Measurements from ENCODE around the gene CHAF1A.

The CHAF1A gene

DNA sequence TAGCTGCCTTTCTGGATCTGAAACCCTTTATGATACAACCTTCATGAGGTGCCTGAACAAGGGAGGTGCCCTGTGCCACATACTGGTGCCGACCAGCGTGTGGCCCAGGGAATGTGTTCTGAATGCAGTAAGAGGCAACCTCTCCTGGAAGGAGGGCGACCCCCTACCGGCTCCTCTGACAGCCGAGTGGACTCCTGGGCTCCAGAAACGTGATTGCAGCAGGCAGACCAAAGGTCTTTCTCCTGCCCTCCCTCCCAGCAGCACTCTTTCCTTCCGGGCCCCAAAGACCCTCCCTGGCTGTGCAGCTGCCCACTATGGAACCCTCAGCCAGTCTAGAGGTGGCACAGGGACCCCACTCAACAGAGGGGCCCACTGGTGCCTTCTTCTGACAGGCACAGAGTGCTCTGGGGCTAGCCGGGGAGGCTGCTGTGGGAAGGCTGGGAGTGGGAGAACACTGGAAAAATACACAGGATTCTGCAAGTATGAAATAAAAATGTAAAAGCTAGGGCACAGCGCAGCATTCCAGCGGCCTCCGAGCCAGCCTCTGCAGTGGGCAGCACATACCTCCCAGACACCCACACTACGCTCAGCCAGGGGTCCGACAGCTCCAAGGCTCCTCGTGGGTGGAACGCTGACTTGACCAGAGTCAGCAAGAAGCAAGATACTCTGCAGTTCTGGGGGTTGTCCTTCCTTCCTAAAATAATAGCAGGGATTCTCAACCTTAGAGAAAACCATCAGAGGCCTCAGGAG, 17.0 kb upstream of the CHAF1A start:
- DNase-seq = no peak

DNA sequence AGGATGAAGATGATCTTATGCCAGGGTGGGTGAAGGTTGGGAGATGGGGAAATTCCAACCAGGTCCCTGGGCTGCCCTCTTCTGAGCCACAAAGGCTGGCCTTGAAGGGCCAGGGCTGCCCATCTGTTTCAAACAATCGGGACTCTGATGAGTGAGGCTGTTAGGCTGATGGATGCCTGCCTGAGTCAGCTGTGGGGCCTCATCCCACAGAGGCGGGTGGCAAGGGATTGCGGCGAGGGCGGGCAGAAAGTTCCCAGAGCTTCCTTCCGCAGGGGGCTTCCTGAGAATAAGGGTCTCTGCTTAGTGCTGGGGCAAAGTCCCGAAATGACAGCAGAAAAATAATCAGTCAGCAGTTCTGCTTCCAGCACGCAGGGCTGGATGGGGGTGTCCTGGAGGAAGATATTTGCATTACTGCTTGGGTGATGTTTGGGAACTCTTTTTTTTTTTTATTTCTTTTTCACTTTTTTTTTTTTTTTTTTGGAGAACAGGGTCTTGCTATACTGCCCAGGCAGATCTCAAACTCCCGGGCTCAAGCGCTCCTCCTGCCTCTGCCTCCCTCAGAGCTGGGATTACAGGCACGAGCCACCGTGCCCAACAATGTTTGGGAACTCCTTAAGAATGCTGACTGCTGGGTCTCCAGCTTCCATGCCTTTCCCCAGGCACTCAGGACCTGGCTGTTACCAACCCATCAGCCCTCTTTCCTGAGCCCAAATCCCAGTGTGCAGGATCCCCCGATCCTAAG, 16.2 kb upstream of the CHAF1A start:
- DNase-seq = no peak

DNA sequence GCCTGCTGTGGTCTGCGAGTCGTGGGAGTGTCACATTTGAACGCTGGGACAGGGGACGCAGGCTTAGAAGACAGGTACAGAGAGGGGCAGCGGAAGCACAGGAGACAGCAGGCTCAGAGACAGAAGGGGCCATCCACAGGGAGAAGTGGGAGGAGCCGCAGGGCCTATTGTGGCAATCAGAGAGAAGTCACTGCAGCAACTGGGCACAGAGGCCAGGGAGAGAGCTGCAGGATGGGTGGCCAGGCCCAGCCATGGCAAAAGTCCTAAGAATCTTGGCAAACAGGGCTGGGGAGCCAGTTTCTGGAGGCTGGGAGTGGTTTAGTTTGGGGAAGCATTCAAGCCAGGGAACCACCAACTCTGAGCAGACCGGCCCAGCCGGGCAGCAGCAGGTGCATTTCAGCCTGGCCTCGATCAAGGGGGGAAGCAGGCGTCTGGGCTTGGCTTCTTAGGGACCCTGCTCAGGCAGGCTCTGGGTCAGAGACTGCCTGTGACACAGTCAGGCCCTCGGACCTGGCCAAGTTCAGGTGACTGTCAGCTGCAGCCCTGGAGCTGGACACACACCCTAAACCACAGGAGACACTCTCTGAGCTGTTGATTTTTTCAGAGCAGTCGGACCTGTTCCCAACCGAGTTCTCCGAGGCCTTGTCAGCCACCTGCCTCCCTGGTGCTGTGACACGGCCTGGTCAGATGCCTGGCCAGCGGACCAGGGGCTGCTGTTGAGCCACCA, 13.9 kb upstream of the CHAF1A start:
- no peak for DNase-seq

DNA sequence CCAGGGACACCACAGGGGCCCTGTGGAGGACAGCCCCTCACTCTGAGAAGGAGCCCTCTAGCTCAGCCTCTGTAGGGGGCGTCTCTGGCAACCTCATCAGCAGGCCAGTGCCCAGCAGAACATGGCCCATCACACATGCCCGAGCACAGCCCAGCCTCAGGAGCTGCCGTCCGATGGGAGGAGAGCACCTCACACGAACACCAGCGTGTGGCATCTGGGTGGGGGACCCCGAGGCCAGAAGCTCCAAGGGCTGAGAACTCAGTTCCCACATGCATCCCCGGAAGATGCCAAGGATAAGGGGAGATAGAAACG, 13.4 kb upstream of the CHAF1A start:
- no peak for DNase-seq

DNA sequence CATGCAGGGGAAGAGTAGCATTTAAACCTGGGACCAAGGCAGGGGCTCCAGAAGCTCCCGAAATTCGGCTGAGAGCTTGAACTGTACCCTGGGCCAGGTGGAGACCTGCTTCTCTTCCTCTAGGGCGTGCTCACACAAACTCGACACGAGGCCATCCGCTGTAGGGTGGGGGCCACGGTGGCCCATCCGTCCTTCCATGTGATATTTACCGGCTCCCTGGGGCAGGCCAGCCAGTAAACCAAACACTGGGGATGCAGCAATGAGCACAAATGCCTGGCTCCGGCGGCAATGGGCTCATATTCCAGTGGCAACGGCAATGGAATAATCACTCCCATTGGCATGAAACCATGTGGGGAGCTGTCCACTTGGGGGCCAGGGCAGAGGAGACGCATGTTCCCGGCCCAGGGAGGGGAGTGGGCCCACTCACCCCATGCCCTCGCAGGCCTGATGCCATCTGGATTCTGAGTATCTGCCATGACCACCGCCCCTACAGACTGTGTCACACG, 12.9 kb upstream of the CHAF1A start:
- DNase-seq = no peak

DNA sequence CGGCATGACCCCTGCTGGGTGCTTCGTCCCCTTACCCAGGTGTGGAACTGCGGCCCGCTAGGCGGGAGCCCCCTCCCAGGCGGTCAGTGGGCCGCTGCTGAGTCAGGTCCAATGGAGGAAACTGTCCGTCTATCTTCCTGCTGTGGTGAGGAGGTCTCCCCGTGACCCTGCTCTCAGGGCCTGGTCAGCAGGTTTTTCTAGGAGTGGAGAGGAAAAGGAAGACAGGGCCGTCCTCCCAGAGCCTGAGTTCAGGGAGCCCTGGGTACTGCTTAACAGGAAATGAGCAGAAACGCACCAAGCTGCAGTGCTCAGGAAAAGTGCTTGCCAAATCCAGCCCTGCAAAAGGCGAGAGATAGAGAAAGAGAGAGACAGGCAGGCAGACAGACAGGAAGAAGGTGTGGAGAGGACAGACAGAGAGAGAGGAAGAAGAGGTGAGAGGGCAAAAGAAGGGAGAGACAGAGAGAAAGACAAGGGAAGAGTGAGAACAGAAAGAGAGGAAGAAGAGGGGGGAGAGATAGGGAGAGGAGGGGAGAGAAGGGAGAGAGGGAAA, 12.3 kb upstream of the CHAF1A start:
- no peak for DNase-seq

DNA sequence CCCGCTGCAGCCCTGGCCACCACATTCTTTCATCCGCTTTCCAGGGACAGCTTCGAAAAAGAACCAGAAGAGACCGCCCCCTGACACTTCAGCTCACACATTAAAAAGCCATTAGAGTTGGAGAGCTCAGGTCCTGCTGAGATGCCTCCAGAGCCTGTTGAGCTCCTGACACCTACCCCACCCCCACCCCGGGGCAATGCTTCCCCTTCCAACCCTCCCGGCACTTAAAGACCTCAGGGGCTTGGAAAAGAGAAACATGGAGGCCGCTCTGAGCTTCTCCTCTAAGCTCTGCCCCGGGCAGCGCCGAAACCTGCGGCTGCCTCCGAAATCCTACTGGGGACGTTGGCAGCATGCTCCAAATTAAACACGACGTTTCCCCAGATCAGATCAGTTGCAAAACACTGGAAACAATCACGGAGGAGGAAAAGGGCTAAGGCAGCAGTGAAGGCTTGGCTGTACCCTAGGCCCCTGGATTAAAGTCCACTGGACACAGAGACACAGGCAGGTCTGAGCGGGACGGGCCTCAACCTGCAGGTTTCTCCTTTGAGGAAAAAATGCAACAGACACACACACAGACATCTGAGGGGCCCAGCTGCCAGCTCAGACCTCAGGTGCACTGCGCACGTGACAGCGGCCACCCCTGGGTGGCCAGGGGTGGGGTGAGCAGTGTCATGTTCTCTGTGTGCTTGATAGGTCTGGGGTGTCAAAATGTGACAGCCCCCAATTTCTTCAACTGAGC, 11.7 kb upstream of the CHAF1A start:
- DNase-seq = no peak

DNA sequence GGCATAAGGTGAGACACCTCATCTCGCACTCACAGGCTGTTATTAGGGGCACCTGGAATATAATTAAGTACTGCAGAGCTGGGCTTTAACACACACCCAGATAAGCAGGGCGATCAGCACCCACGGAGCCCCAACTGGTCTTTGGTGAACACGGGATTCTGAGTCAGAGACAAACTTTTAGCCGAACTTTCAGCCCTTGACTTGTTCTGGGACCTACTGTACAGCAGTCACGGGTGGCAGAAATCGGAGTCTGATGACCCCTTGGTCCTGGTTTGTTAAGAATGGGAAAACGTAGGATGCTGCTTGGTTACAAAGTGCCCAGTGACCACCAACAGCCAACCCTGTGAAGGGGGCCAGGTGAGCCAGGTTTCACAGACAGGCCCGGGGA, 11.1 kb upstream of the CHAF1A start:
- no peak for DNase-seq

DNA sequence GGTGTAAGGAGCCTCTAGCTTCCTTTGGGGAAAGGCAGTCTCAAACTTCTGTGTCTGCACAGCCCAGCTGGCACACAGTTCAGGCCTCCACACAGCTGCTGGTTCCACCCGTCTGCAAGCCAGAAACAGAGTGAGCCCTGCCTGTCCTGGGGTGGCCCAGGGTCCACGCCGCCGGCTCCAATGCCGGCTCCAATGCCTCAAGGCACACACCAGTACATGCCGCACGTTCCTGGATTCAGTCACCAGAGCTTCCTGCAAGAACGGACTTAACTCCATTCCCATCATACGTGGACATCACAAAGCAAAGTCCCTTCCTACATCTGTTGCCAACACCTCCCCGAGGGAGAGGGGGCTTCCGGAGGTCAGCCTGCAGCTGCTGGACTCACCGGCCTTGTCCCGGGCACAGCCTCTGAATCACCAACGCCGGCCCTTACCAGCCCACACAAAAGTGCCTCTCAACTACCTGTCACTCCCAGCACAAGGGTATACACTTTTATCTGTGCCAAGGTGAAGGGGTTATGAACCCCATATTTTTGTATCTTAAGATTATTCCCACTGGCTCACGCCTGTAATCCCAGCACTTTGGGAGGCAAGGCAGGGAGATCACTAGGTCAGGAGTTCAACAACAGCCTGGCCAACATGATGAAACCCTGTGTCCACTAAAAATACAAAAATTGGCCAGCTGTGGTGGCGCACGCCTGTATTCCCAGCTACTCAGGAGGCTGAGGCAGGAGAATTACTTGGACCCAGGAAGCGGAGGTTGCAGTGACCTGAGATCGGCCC, 10.5 kb upstream of the CHAF1A start:
- peak; percentile 85 for DNase-seq

DNA sequence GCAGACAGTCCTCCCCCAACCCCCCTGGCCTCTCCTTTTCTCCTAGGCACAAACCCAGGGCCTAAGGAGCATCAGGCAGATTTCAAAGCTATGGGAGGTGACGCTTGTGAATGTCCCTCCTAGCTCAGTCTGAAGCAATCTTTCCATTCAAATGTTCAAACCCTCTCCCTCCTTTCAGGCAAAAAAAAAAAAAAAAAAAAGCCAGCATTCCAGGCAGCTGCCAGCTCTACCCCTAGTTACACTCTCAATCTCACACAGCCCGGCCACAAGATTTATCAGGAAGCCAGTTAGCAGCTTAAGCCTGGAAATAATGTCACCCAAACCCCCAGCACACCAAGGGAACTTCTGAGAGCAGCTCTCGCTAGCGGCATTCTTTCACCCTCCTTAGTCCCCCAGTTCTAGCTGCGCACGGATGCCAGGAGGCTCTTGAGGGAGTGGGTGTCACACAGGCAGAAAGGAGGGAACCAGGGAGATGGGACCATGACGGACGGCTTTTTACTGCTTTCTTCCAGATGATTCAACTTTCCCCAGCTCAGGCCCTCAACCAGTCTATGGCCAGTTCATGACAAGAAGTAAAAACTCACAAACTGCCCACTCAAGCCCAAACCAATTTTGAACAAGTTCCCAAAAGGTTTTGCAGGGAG, 8.4 kb upstream of the CHAF1A start:
- DNase-seq = no peak

DNA sequence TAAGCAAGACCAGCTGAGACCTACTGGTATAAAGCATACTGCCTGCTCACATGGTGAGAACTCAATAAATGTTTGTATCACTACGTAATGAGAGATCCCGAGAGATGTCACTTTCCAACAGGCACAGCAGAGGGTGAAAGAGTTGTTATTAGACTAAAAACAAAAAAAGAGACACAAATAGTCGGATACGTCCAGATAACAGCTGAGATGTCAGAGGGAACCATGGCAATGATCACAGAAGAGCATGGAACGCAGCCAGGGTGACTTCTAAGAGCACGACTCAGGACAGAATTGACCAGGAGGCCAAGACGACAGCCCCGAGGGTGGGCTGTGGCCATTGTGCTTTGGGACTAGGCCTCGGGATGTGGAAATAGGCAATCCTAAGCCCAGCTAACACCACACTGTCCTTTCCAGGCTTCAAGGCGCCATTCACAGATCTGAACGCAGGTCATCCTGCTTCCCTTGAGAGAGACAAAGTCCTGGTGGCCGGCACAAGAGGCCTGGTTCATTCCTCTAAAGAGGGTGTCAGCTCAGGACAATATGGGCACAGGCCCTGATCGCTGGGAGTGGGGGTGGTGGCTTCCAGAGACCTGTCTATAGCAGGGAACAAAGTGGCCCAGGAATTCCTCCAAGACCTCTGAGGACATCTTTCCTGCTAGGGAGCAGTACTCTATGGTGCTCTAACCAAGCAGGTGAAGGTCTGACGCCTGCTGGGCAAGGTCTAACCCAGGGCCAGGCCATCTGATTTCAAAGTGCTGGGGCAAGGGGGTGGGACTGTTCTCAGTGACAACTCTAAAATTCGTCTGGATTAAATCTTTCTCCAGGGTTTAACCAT, 5.3 kb upstream of the CHAF1A start:
- no peak for DNase-seq

DNA sequence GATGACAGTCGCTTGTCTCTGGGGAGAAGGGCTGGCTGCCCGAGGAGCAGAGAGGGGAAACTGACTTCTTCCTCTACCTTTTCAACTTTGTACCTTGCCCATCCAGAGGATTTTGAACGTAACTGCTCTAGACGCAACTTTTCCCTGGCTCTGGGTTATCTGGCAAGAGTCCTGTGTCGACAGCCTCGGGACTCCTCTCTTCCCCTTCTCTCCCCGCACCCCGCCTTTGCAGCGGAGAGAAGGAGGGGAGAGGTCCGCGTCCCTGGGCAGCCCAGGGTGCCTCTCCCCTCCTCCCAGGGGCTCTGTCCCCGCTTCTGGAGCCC, 2.7 kb upstream of the CHAF1A start:
- peak; percentile 50 for DNase-seq

DNA sequence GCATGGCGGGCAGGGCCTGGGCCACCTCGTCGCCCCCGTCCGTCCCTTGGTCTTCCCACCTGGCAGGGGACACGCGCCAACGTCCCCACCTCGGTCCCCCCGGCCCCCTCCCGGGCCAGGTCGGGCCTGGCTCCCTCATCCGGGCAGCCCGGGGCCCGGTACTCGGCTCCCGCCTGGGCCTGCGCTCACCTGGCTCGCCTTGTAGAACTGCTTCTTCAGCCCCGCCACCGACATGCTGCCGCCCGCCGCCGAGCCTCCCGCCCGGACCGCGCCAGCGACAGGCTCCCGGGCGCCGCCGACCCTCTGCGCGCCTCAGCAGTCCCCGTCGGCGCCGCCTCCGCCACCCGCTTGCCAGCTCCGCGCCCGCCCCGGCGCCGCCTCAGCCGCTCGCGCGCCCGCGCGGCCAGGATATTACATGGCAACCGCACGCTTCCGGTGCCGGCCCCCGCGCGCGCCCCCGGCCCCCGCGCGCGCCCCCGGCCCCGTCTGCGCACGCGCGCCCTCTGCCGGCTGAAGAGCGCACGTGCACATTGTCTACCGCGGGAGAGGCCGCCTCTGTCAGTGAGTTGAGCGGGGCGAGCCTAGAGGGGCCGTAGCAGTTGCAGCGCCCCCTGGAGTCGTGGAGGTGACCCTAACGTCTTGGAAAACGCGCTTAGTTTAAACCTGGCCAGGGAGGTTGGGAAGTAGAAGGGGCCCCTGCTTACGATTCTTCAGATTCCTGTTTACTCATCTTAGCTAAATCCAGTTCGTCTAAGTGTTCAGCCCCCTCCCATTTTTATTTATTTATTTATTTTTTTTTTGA, 2.1 kb upstream of the CHAF1A start, which contains the start of gene SH3GL1:
SH3GL1 (minus strand) TSS at position 413 of the 802 bp plus-strand sequence; CDS start at position 234, 179 bp downstream.
- peak; percentile 96 for DNase-seq

DNA sequence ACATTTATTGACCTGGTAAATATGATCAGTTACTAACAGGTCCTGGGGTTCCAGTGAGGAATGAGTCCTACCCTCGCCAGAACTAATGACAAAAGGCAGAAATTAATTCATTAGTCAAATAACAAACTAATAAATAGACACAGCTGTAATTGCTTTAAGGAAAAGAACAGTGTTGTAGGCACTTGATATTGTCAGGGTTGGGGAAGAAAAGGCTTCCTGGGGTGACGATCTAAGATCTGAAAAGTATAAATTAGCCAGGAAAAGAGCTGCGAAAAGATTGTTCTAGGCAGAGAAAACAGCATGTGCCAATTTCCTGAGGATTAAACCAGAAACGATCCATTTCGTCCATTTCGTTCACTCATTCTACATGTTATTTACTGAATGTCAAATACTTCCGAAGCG, 670 bp upstream of the CHAF1A start:
- DNase-seq = no peak

DNA sequence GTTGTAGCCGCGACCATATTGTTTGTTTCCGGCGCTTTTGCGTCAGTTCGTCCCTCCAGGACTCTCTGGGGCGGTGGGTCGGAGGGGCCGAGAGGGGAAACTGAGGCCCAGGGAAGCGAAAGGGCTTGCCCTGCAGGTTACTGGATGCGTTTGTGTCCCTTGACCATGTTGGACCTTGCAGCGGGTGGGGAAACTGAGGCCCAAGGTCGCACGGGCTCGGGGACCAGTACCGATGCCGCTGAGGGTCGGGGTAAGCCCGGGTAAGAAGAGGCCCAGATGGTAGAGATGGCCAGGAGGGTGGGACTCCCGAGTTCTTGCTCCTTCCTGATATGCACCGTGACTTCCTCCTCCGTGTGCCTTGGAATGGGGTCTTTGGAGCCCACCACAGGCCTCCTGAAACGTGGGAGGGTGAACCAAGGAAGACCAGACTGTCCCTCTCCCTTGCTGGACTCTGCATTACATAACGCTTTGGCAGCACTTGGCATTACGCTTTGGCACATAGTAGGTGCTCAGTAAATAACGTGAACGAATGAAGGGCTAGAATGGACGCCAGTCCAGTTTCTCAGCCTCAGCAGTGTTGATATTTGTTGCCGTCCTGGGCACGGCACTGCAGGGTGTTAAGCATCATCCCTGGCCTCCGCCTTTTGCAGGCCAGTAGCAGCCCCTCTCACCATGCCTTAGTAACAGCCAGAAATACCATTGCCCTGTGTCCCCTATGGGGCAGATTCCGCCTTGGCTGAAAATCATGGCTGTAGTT, 743 bp downstream of the CHAF1A start:
- no peak for DNase-seq

DNA sequence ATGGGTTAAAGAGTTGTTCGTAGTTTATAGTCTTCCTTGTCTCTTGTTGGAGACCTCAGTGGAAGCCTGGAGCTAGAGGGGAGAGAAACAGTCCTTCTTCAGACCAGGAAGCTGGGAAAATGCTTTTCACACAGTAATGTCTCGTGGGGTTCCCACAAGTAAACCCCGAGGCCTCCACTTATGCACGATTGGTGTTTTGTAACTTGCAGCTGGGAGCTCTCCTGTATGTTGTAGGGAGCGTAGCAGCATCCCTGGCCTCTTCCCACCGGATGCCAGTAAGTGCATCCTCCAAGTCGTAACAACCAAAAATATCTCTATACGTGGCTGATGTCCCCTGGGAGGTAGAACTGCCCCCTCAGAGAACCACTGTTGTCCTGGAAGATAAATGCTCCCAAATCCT, 3.5 kb downstream of the CHAF1A start:
- DNase-seq = no peak

DNA sequence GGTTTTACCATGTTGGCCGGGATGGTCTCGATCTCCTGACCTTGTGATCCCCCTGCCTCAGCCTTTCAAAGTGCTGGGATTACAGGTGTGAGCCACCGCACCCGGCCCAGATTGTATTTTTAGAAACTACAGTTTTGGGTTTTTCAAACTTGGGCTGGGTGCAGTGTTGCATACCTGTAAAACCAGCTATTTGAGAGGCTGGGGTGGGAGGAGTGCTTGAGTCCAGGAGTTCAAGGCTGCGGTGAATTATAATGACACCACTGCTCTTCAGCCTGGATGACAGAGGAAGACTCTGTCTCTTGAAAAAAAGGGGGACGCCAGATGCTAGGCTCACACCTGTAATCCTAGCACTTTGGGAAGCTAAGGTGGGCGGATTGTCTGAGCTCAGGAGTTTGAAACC, 4.2 kb downstream of the CHAF1A start:
- DNase-seq = no peak

DNA sequence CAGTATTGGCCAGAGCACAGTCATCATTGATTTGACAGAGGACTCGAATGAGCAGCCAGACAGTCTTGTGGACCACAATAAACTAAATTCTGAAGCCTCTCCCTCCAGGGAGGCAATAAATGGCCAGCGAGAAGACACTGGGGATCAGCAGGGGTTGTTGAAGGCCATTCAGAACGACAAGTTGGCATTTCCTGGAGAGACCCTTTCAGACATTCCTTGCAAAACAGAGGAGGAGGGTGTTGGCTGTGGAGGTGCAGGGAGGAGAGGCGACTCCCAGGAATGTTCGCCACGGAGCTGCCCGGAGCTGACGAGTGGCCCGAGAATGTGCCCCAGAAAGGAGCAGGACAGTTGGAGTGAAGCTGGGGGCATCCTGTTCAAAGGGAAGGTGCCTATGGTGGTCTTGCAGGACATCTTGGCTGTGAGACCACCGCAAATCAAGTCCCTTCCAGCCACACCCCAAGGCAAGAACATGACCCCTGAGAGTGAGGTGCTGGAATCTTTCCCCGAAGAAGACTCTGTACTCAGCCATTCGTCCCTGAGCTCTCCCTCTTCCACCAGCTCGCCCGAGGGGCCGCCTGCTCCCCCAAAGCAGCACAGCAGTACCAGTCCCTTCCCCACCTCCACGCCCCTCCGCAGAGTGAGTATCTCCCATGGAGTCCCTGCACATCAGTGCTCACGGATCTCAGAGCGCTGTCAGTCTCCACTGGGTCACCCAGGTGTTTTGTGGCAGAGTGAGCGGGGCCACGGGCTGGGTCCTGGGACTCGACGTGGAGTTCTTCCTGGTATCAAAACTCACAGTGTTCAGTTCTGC, 6.9 kb downstream of the CHAF1A start:
- no peak for DNase-seq

Measured in femur (tissue), 1 donor.